Activated naive CD4-positive, alpha-beta T cell treated with anti-CD3 and anti-CD28 coated beads, Interleukin-2, amount 50 U/mL, for 72 hours (primary cell): ENCODE results near the gene VIM. TPM values are rescaled to one million over a fixed set of nuclear protein-coding genes. Genes with fewer than 3 reads are reported as not detected.
"Not testable (repeated sequence)": the region's sequence is repeated elsewhere in the genome, so short reads cannot be mapped to it uniquely, and the experiment has no call there.

Experiments used
- ATAC-seq, 2 donors: fragments of 150-1000 bp; cut with Tn5 transposase; 2 replicates each; pipeline ENCODE4 v1.10.0; 2021; ENCODE audit warnings: mild to moderate bottlenecking in 2 of 2, moderate library complexity in 2 of 2
- DNase-seq, 2 donors: peaks; one replicate each; pipeline ENCODE4 v3.0.0; 2021 to 2022; ENCODE audit warnings: low spot score in 2 of 2
- H3K27ac Mint-ChIP-seq, 2 donors: one replicate each; pipeline ENCODE4 v1.8.0; 2022; ENCODE audit warnings: mild to moderate bottlenecking in 2 of 2, mixed read lengths in 2 of 2
- H3K36me3 Mint-ChIP-seq, 2 donors: one replicate each; pipeline ENCODE4 v1.8.0; 2022; ENCODE audit warnings: mixed read lengths in 2 of 2
- H3K9me3 Mint-ChIP-seq, 2 donors: one replicate each; pipeline ENCODE4 v1.8.0; 2022; ENCODE audit warnings: mixed read lengths in 2 of 2
- total RNA-seq, 2 donors: library from RNA; stranded (reverse); gene quantifications; one replicate each; pipeline ENCODE4 v1.2.3, GENCODE V29; 2022

Gene VIM
- total RNA-seq, 2 donors from 2014 or later = 238 to 296 TPM

- peak; percentile 74 to 84 for ATAC-seq
- Mint-ChIP-seq H3K9me3 (peaks cover 5 to 8% of the 10 kb centered on the region in 2 donors), H3K36me3 (peaks cover 0 to 14% of the 10 kb centered on the region in 2 donors), H3K27ac (peak overlapping the region in 1 of 2 donors; percentile 23)
- peak in 1 of 2 donors; percentile 58 for DNase-seq
These were observed 29.7 kb downstream of the VIM start for GRCh38 chr10:17257466-17258321.

- Mint-ChIP-seq H3K27ac (no peak overlapping the region), H3K9me3 (peaks cover 15 to 29% of the 10 kb centered on the region in 2 donors), H3K36me3 (peaks cover 18 to 30% of the 10 kb centered on the region in 2 donors)
- no peak for DNase-seq
- no peak for ATAC-seq
These were observed 34.5 kb downstream of the VIM start for GRCh38 chr10:17262502-17262901.

GRCh38 chr10:17263580-17263979 is 35.5 kb downstream of the VIM start:
- H3K9me3 Mint-ChIP-seq = peaks cover 15 to 29% of the 10 kb centered on the region in 2 donors
- DNase-seq (no peak), ATAC-seq (no peak)
- no peak overlapping the region for H3K27ac Mint-ChIP-seq
- peaks cover 18 to 30% of the 10 kb centered on the region in 2 donors for H3K36me3 Mint-ChIP-seq

- H3K36me3 Mint-ChIP-seq = peaks cover 18 to 30% of the 10 kb centered on the region in 2 donors
- H3K9me3 Mint-ChIP-seq = peaks cover 15 to 29% of the 10 kb centered on the region in 2 donors
- no peak for DNase-seq
- ATAC-seq = no peak
- no peak overlapping the region for H3K27ac Mint-ChIP-seq
These were observed 37.4 kb downstream of the VIM start for GRCh38 chr10:17265468-17265867.

- not testable (repeated sequence) for ATAC-seq, DNase-seq, H3K27ac Mint-ChIP-seq
- peaks cover 15 to 25% of the 10 kb centered on the region in 2 donors for H3K9me3 Mint-ChIP-seq
- H3K36me3 Mint-ChIP-seq = peaks cover 18 to 28% of the 10 kb centered on the region in 2 donors
These were observed 38.5 kb downstream of the VIM start for GRCh38 chr10:17266549-17266948.

- no peaks in the 10 kb centered on the region for H3K36me3 Mint-ChIP-seq
- no peak for DNase-seq
- H3K9me3 Mint-ChIP-seq = peaks cover 4 to 11% of the 10 kb centered on the region in 2 donors
- ATAC-seq = no peak
- H3K27ac Mint-ChIP-seq = no peak overlapping the region
These were observed 44.6 kb downstream of the VIM start for GRCh38 chr10:17272648-17273047.

- peak; percentile 90 to 95 for ATAC-seq
- Mint-ChIP-seq H3K9me3 (peaks cover 4 to 11% of the 10 kb centered on the region in 2 donors), H3K36me3 (no peaks in the 10 kb centered on the region), H3K27ac (no peak overlapping the region)
- no peak for DNase-seq
These were observed 45.4 kb downstream of the VIM start for GRCh38 chr10:17273403-17273802.

- Mint-ChIP-seq H3K27ac (no peak overlapping the region), H3K36me3 (peaks cover 11 to 14% of the 10 kb centered on the region in 2 donors), H3K9me3 (peaks cover 13 to 26% of the 10 kb centered on the region in 2 donors)
- DNase-seq (no peak), ATAC-seq (no peak)
These were observed 48.8 kb downstream of the VIM start for GRCh38 chr10:17276756-17277424.

- peaks cover 19 to 32% of the 10 kb centered on the region in 2 donors for H3K9me3 Mint-ChIP-seq
- DNase-seq (no peak), ATAC-seq (no peak)
- no peak overlapping the region for H3K27ac Mint-ChIP-seq
- peaks cover 16 to 29% of the 10 kb centered on the region in 2 donors for H3K36me3 Mint-ChIP-seq
These were observed 50.7 kb downstream of the VIM start for GRCh38 chr10:17278607-17279240.

GRCh38 chr10:17282311-17282710 is 54.3 kb downstream of the VIM start:
- Mint-ChIP-seq H3K27ac (no peak overlapping the region), H3K9me3 (peaks cover 16 to 23% of the 10 kb centered on the region in 2 donors), H3K36me3 (peaks cover 16 to 30% of the 10 kb centered on the region in 2 donors)
- no peak for DNase-seq
- ATAC-seq = no peak

- H3K9me3 Mint-ChIP-seq = peaks cover 7 to 8% of the 10 kb centered on the region in 2 donors
- DNase-seq (no peak), ATAC-seq (no peak)
- H3K36me3 Mint-ChIP-seq = peaks cover 6 to 16% of the 10 kb centered on the region in 2 donors
- no peak overlapping the region for H3K27ac Mint-ChIP-seq
These were observed 58.8 kb downstream of the VIM start for GRCh38 chr10:17286562-17287550.

Other genes with a start within 250 kb of the VIM start
- 1 to 10 TPM in 1 of 2 donors, under 1 TPM in 1; 0.32 to 1.1 TPM for gene CUBN, start 98.4 kb upstream of the VIM start, total RNA-seq
- 1 to 10 TPM; 7.1 to 9.4 TPM for gene TRDMT1, start 26.6 kb upstream of the VIM start, total RNA-seq
- gene ST8SIA6, start 226.4 kb downstream of the VIM start, total RNA-seq = under 1 TPM in 1 of 2 donors, not detected in 1; 0.10 TPM